Adrenal gland (tissue), 12 donors: ENCODE measurements around the gene PACC1. TPM values are rescaled to one million over a fixed set of nuclear protein-coding genes. Genes with fewer than 3 reads are reported as not detected.

Experiments
- DNase-seq, 7 donors: peaks; one replicate each; pipeline ENCODE4 v3.0.0-alpha.2; 2019 to 2020
- H3K27ac ChIP-seq, 5 donors: fragments of 200-600 bp; sonication (generic) in 4 of 5; 1 replicate in 3 of 5; 2 replicates in 2 of 5; pipeline versions ENCODE4 v1.5.1 to v1.8.0; 2016 to 2020; ENCODE audit warnings: mild to moderate bottlenecking in 1 of 5
- H3K27me3 ChIP-seq: fragments of 200-600 bp; 2 replicates; pipeline ENCODE4 v1.8.0; 2021
- H3K36me3 ChIP-seq, 2 donors: fragments of 200-600 bp; replicated peaks in 1 of 2; 1 replicate in 1 of 2; 2 replicates in 1 of 2; pipeline versions ENCODE4 v1.5.1 to v1.8.0; 2018 to 2022
- H3K4me1 ChIP-seq, 2 donors: fragments of 200-600 bp; replicated peaks in 1 of 2; 1 replicate in 1 of 2; 2 replicates in 1 of 2; pipeline versions ENCODE4 v1.5.1 to v1.8.0; 2018 to 2021
- H3K4me3 ChIP-seq, 4 donors: fragments of 200-600 bp; sonication (generic) in 3 of 4; one replicate each; pipeline ENCODE4 v1.5.1; 2016 to 2018
- H3K9me3 ChIP-seq, 3 donors: fragments of 200-600 bp; sonication (generic) in 1 of 3; replicated peaks in 1 of 3; 1 replicate in 2 of 3; 2 replicates in 1 of 3; pipeline versions ENCODE4 v1.5.1 to v1.8.0; 2016 to 2021
- POLR2A ChIP-seq, 2 donors: fragments of 450-650 bp; IDR thresholded peaks; one replicate each; pipeline ENCODE4 v1.6.1; 2017; ENCODE audit warnings: antibody characterized with exemption in 2 of 2, mild to moderate bottlenecking in 2 of 2, moderate library complexity in 1 of 2
- WGBS, 4 donors: extraction: QIAGEN DNeasy Blood & Tissue Kit in 2 of 4; methylation state at CpG; one replicate each; pipeline versions ENCODE4 v1.1.5 to v1.1.7; 2013 to 2017; 5-methylcytosine and 5-hydroxymethylcytosine counted together
- intact Hi-C, 2 donors: fragments of 100-400 bp; cut with DNase I; formaldehyde crosslinking; loops; one replicate each; pipeline versions ENCODE4 v1.14.1 to v1.15.0; 2022 to 2023
- polyA plus RNA-seq, 3 donors: library from polyadenylated mRNA; stranded (reverse); fragments of 200-250 nt in 2 of 3; fragments of 350-450 nt in 1 of 3; fragmentation: Illumina TruSeq in 1 of 3; extraction: RNeasy Lipid Tissue Mini Kit (QIAGEN cat#74804) in 1 of 3; gene quantifications; one replicate each; pipeline ENCODE4 v1.2.3, GENCODE V29; 2013 to 2014
- small RNA-seq, 2 donors: library from RNA; depleted of rRNA; stranded (forward); fragments of <200 nt; gene quantifications; one replicate each; pipeline ENCODE3, GENCODE V24; 2016
- total RNA-seq, 9 donors: library from RNA; depleted of rRNA in 4 of 9; stranded (reverse); fragments of >200 nt in 4 of 9; fragments of 120-200 nt in 1 of 9; fragmentation: NEBNext Ultra II Directional in 1 of 9; extraction: Animal tissue kit (Norgen Biotek cat#: 25700) in 1 of 9; gene quantifications; one replicate each; pipeline versions ENCODE4 v1.1.0 to v1.2.4, GENCODE V29; 2013 to 2023
- TF ChIP-seq, protein P1 (sequence below), 6 experiments: fragments of 450-650 bp in 4 of 6; fragments of 200-600 bp in 2 of 6; sonication (generic) in 1 of 6; IDR thresholded peaks; 1 replicate in 5 of 6; 2 replicates in 1 of 6; pipeline versions ENCODE4 v1.5.1 to v1.8.0; 2016 to 2021; ENCODE audit warnings: antibody characterized with exemption in 6 of 6, mild to moderate bottlenecking in 2 of 6, moderate library complexity in 1 of 6
- donor health status: healthy with polysubstance abuse.
- donor health status: Bipolar disorder and iron deficiency.
- donor health status: DM: yes; HTN: yes; CAD: no.
- donor health status: DM: no; HTN: no; CAD: no.
- donor health status: DM: no; HTN: no; CAD: no.
- donor health status: DM: yes; HTN: yes; CAD: no.

PACC1 gene
- total and polyA plus RNA-seq, 12 donors: 1.9 to 8.6 (median 4.8) TPM

DNA sequence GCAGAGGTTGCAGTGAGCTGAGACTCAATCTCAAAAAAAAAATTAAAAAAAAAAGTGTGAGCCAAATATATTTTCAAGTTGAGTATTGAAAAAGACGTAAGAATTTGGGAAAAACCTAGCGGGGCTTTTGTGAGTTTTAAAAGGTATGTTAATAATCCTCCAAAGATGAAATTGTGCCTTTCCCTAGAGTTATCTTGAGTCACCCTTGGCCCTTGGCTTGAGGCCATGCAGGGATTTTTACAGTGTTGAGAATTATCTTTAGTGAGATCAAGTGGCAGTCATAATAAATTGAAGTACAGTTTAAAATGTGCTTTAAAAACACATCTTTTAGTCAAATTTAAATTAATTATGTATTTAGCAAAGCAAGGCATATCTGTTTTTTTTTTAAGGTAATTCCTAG is 96.8 kb downstream of the PACC1 start:
- DNase-seq: peak in 6 of 7 donors; percentile 22 to 58 (median 46)
- intact Hi-C loops: no loop called here
- Histone ChIP-seq H3K9me3 (no peaks in the 10 kb centered on the region), H3K27ac (no peak overlapping the region), H3K4me3 (no peak overlapping the region), H3K36me3 (no peaks in the 10 kb centered on the region), H3K4me1 (peaks cover 0 to 3% of the 10 kb centered on the region in 2 donors), H3K27me3 (no peaks in the 10 kb centered on the region)
- no peak for TF ChIP-seq POLR2A (IDR thresholded peaks at IDR 0.05)
- TF ChIP-seq, protein P1, sequence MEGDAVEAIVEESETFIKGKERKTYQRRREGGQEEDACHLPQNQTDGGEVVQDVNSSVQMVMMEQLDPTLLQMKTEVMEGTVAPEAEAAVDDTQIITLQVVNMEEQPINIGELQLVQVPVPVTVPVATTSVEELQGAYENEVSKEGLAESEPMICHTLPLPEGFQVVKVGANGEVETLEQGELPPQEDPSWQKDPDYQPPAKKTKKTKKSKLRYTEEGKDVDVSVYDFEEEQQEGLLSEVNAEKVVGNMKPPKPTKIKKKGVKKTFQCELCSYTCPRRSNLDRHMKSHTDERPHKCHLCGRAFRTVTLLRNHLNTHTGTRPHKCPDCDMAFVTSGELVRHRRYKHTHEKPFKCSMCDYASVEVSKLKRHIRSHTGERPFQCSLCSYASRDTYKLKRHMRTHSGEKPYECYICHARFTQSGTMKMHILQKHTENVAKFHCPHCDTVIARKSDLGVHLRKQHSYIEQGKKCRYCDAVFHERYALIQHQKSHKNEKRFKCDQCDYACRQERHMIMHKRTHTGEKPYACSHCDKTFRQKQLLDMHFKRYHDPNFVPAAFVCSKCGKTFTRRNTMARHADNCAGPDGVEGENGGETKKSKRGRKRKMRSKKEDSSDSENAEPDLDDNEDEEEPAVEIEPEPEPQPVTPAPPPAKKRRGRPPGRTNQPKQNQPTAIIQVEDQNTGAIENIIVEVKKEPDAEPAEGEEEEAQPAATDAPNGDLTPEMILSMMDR (IDR thresholded peaks at IDR 0.05): no peak
- WGBS, 4 donors: 67 to 79% (median 76%) methylated on average over 2 of the region's 2 CpGs

DNA sequence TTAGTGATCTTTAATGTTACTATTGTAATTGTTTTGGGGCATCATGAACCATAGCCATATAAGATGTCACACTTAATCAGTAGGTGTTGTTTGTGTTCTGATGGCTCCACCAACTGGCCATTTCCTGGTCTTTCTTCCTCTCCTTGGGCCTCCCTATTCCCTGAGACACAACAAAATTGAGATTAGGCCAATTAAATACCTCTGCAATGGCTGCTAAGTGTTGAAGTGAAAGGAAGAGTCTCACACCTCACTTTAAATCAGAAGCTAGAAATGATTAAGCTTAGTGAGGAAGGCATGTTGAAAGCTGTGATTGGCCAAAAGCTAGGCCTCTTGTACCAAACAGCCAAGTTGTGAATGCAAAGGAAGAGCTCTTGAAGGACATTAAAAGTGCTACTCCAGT is 98.8 kb downstream of the PACC1 start:
- no peaks in the 10 kb centered on the region for H3K36me3 ChIP-seq
- intact Hi-C loops: no loop called here
- peak in 2 of 7 donors; percentile 17 to 25 for DNase-seq
- H3K27me3 ChIP-seq: no peaks in the 10 kb centered on the region
- H3K27ac ChIP-seq: no peak overlapping the region
- TF ChIP-seq, protein P1 (IDR thresholded peaks at IDR 0.05): peak in 3 of 6 experiments; percentile 8 to 29 (median 9)
- TF ChIP-seq POLR2A (IDR thresholded peaks at IDR 0.05): no peak
- no peak overlapping the region for H3K4me3 ChIP-seq
- no peaks in the 10 kb centered on the region for H3K9me3 ChIP-seq
- peaks cover 0 to 3% of the 10 kb centered on the region in 2 donors for H3K4me1 ChIP-seq

DNA sequence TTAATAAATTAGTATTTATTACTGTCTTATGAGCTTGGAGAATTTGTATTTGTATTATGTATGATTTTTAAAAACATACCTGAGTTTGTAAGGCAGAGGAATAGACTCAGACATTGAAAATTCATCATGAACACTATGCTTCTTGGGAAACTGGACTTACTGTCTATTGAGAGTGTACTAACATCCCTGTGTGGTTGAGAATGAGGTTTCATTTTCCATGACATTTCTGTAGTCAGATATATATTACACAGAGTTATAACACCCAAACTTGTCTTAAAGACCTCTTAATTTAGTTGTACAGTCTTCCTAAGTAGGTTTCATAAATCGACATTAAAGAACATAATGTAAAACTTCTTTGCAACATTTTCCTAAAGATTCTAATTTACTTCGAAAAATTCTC is 99.5 kb downstream of the PACC1 start:
- no peak overlapping the region for H3K4me3 ChIP-seq
- WGBS, 4 donors: 88 to 96% (median 92%) methylated on average over 2 of the region's 2 CpGs
- intact Hi-C loops: no loop called here
- no peak for DNase-seq
- TF ChIP-seq POLR2A (IDR thresholded peaks at IDR 0.05): no peak
- TF ChIP-seq, protein P1 (IDR thresholded peaks at IDR 0.05): no peak
- H3K27me3 ChIP-seq: no peaks in the 10 kb centered on the region
- peaks cover 0 to 3% of the 10 kb centered on the region in 2 donors for H3K4me1 ChIP-seq
- H3K36me3 ChIP-seq: no peaks in the 10 kb centered on the region
- no peak overlapping the region for H3K27ac ChIP-seq
- no peaks in the 10 kb centered on the region for H3K9me3 ChIP-seq

Small RNAs within 50 kb of the gene (small RNA-seq; reads per million reads assigned to genes)
- 0 reads per million in 2 donors for gene SNORA16B

Other genes starting within 250 kb of the PACC1 start
- 10 to 100 TPM; 11.8 to 27.5 (median 23.7) TPM for gene PPP2R5A, start 129.5 kb downstream of the PACC1 start, total RNA-seq
- gene PPP2R5A, start 129.5 kb downstream of the PACC1 start, polyA plus RNA-seq: 10 to 100 TPM; 13.3 to 19.8 (median 14.5) TPM
- gene NENF, start 18.0 kb upstream of the PACC1 start, total RNA-seq: 100 to 1,000 TPM in 2 of 9 donors, 10 to 100 TPM in 7; 42.6 to 226 (median 81.7) TPM
- 100 to 1,000 TPM in 2 of 3 donors, 10 to 100 TPM in 1; 47.3 to 165 (median 103) TPM for gene NENF, start 18.0 kb upstream of the PACC1 start, polyA plus RNA-seq
- gene ATF3, start 193.9 kb upstream of the PACC1 start, total RNA-seq: 10 to 100 TPM in 3 of 9 donors, 1 to 10 TPM in 6; 1.9 to 13.4 (median 7.2) TPM
- gene ATF3, start 193.9 kb upstream of the PACC1 start, polyA plus RNA-seq: 10 to 100 TPM; 13.4 to 19.7 (median 14.5) TPM